HG03066 (cell line): ENCODE measurements around the gene FNDC3B.

Experiments used
- ATAC-seq: cut with Tn5 transposase; IDR thresholded peaks from one replicate; pipeline ENCODE4 v1.9.1; 2021; ENCODE audit warnings: low read depth; ENCODE audit not compliant: unreplicated experiment

FNDC3B gene

DNA sequence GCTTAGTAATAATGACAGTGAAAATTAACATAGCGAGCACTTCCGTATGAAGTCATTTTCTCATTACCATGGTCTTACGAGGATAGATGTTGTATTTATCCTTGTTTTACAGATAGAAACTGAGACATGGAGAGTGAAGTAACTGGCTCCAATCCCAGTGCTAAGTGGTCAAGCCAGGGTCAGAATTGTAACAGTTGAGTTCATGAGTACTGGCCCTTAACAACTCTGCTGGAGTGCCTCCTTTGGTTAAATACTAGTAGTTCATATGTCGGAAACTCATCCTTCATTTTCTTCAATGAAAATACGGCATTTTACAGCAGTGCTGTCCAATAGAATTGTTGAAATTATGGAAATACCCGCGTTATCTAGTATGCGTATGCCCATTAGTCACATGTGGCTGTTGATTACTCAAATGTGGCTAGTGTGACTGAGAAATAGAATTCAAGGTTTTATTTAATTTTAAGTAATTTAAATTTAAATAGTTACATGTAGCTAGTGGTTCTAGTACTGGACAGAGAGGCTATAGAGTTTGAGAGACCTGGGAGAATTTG, 32.5 kb downstream of the FNDC3B start:
- ATAC-seq, result no peak

DNA sequence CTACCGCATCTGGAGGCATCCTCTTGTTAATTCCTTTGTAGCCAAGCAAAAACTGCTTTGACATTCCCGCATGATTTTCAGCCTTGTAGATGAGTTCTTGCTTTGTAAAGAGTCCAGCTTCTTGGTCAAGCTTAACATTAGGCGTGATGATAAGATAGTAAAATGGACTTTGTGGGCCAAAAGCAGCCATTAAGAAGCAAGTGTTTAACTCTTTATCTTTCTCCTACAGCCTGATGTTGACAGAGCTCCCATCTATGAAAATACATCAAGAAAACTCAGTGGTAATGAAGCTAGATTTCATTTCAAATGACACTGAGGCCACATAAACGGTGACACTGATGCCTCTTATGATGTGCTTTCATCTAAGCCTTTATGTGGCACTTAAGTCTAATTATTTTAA, 33.2 kb downstream of the FNDC3B start:
- no peak for ATAC-seq

DNA sequence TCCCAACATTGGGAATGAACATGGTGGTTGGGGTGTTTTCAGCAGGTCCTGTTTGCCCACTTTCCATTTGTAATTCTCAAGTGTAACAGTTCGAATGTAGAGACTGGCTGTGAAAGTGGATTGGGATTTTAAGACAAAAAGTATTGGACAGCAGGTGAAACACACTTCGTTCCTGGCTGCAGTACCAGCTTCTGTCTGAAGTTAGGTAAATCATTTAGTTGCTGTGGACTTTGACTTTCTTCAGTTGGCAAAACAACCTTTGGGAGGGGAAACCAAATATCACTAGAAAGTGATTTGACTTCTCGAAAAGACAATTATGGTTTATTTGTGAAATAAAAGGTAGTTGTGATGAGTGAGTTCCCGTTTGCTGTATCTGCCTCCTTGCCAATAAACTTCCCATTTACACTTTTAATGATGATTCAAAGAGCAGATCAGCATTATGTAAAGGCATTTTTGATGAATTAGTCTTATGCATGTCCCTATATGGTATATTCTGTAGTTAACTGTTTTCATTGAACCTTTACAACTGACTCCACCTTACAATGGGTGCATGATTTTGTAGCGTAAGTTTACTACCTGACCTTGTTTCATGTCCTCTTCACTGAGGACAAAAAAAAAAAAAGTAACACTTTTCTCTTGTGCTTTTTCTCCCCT, 34.0 kb downstream of the FNDC3B start:
- no peak for ATAC-seq

DNA sequence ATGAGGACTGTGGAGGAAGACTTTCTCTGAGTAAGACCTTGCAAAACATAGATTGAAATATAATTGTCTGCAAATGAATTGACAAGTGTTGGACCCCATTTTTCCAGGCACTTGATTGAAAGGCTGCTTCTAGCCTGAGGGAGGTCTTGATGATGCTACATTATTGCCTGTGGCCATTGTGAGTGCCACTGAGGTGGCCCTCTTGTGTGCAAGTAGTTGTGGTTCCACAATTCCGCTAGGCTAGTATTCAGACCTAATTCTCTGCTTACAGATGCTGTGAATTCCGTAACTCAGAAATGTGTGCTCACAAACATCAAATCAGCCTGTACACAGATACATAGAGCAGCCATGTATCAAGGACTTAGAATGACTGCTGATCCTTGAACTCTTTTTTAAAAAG, 34.7 kb downstream of the FNDC3B start:
- ATAC-seq, result no peak

DNA sequence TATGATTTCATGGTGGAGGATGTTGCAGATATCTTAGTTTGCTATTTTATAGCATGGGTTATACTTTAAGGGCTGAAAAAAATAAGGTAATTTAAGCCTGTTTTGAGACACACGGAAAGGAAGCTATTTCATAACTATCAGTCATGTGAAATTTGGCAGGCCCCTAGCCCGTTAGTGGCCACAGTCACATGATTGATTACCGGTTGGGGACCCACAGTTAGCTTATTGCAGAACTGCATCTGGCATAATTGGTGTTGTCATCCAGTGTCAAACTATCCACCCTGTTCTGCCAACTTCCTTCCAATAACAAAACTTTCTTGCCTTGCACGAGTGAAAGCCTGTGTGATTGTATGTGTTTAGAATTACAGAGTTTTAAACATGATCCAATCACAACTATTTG, 35.2 kb downstream of the FNDC3B start:
- no peak for ATAC-seq

DNA sequence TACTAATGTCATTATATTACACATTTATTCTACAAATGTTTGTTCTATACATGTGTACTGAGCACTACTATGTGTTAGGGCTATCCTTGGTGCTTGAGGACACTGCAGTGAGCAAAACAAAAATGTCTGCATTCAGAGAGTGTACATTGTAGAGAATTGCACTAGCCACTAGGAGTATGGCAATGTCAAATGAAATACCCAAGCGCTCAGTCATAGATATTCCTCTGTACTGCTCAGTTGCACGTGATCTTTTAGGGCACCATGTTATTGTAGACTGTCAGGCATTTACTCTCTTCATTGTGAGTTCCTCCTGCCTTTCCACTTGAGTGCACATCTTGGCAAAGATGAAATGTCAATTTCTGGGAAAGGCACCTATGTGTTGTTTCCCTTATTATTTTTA, 36.8 kb downstream of the FNDC3B start:
- ATAC-seq, result no peak

DNA sequence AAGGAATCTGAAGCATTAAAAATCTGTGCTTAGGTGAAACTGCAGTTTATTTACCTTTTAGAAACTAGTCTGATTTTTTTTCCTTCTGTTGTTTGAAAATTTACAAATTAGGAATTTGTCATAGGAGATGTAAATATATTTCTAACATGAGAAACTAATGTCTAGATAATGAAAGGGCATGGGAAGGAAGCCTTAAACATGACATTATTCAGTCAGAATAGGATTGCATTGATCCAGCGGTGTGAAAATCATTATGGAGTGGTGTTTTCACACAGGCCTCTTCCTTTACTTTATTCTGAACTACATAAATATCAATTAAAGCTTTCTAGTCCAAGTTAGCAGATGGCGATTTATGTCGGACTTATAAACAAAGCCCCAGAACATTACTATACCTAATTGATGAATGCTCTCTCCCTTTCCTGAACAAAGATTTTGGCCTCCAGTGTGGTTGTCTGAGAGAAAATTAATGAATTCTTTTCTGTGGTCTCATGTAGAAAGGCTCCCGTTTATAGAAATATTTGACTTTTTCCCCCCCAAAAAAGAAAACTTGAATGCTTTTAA, 37.9 kb downstream of the FNDC3B start:
- ATAC-seq, result no peak

DNA sequence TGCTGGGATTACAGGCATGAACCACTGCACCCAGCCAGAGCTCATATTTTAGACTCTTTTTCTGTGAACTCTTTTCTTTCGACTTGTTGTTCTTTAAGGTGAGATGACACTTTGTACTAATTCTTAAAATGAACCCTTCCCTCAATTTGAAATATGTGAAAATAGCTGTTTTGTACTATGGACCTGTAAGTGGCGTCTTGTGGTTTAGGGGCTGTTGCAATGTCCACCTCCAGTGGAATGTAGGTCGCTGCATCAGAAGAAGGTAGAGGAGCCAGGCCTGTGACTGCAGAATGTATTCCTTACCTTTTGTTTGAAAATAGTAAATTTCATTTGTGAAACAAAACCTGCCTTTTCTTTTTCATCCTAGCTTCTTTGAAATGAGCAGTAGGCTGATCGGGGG, 38.9 kb downstream of the FNDC3B start:
- no peak for ATAC-seq

DNA sequence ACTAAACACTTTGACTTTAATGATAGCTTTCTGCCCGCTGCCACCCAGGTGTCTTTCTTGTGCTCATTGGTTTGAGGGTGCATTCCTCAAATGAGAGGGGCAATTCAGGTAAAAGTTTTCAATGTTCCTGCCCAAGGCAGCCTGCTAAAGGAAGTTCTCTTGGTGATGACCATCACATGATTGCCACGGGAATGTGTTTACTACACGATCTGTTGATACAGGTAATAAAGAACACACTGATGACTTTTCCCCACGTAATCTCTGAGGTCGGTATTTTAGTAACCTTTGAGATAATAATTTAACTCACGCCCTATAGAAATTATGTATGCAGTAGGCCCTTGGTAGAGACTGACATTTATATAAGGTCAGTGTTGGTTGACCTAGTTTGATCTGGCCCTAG, 39.3 kb downstream of the FNDC3B start:
- no peak for ATAC-seq

DNA sequence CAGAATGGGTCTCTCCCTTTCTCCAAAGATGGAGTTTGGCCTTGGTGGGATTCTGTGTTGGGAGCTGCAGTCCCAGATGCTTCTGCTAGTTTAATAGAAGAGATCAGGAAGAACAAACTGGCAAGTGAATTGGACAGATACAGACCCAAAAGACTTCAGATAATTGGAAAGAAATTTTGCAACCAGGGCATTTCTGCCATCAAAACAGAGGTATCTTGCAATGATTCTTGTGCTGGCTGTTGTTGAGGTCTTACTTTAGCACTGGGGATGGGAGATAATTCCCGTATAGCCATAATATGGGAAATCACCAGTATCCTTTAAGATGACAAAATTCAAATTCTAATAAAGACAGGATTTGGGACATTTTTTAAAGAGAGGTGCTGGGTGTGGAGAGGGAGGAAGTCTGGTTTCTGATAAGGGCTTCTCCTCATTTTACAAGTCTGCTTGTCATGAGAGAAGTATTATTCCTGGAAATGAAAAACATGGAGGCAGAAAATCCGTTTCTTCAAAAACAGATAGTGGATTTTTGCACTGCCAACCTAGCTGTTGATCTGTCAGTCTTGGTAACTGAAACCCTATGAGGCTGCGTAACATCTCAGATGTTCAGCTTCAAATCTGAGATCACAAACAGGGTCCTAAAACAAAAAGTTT, 40.1 kb downstream of the FNDC3B start:
- no peak for ATAC-seq

DNA sequence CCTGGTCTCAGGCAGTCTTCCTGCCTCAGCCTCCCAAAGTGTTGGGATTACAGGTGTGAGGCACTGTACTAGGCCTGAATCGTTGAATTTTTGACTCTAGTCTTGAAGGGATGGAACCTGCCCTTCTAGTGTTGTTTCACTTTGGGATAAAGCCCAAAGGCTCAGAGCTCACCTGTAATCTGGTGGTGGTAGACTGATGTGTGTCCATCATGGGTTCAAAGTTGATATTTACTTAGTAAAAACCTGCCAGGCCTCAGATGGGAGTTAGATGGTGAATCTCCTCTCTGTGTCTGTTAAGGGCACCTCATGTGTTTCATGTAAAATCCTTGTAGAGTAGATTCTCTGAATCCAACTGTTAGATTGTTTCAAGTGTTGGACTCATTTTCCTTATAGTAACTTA, 41.1 kb downstream of the FNDC3B start:
- no peak for ATAC-seq

DNA sequence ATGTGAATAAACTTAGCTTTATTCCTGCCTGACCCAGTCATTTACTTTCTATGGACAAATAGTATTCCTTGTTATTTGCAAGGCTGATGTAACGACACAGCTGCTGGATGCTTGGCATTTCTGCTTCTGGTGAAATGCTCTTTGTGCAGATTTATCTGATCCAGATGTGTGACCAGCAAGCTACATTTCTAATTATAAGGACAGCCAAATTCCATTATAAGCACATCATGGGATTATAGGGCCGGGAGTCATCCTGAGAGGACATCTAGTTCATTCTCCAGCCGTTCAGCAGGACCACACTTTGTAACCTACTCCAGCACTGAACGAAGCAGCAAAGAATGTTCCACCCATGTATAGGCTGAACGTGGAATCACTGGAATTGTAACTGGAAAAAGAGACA, 42.9 kb downstream of the FNDC3B start:
- ATAC-seq, result no peak

DNA sequence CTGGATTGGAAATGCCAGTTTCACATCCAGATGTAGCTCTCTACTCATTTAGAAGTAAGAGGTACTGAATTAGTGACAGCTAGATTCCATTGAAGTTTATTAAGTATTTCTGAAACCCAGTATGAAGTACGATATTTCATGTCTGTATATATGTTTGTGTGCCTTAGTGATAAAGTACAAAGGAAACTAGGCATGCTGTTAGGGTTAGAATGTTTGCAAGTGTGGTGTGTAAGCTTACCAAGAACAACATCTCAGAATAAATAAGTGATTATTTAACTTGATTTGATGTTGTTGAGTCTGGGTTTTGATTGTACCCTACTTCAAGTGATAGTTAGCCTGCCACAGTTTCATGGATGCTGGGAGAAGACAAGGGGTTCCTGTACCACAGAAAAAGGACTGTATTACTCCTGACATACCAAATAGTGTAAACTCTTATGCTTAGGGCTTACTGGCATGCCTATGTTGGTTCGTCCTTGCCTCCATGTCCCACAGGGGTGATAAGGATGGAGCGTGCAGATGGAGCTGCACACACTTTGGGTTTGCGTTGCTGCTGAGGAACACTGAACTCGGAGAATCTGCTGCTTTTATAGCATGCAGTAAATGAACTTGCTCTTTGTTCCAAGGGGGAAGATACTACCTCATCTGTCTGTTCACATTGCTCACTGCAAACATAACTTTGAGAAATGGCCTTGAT, 43.6 kb downstream of the FNDC3B start:
- ATAC-seq, result no peak

DNA sequence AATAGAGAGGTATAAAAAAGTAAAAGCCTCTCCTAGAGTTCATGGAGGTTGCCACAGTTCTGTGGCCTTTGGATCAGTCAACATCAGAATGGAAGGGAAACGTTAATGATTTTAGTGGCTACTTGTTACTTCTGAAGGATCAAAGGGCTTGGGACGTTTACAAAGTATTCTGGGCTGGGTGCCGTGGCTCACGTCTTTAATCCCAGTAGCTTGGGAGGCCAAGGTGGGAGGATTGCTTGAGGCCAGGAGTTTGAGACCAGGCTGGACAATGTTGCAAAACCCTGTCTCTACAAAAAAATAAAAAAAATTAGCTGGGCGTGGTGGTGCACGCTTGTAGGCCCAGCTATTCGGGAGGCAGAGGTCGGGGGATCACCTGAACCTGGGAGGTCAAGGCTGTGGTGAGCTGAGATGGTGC, 44.6 kb downstream of the FNDC3B start:
- ATAC-seq, result no peak

DNA sequence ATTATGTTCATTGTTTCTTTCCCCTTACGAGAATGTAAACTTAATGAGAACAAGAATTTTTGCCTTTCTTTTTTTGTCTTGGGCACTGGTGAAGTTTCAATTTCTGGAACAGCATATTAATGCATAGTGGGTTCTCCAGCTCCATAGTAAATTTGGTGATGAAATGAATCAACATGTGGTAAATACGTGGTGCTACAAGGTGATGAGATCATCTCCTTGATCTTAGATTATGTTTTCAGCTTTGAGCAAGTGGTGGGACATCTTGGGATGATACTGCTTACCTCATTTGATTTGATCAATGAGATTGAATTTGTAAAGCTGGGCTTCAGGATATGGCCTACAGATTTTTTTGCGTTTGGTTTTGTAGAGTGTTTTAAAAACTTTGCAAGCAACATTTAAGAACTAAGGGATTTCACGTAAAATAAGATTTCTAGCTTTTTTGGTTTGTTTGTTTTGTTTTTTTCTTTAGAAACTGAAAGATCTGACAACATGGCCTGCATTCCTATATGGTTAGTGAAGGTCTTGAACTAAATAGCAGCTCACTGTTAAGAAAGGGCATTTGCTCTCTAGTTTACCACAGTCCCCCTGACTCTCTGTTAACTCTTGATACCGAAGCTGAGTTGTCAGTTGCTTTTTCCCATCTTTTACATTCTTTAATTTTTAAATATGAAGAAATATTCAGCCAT, 45.6 kb downstream of the FNDC3B start:
- no peak for ATAC-seq

DNA sequence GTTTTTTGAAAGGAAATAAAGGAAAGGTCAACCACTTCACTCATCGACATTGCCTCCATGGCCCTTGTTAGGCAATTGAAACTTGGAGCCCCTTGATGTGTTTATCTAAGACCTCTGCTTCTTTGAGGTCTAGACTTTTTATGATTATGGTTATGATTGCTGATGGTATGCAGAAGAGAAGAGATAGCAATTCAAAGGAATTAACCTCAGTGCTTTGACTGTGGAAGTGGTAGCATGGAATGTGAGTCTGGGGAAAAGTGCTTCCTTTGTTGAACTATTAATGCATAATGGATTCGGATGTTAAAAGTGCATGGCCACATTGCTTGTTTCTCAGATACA, 46.1 kb downstream of the FNDC3B start:
- ATAC-seq, result no peak

DNA sequence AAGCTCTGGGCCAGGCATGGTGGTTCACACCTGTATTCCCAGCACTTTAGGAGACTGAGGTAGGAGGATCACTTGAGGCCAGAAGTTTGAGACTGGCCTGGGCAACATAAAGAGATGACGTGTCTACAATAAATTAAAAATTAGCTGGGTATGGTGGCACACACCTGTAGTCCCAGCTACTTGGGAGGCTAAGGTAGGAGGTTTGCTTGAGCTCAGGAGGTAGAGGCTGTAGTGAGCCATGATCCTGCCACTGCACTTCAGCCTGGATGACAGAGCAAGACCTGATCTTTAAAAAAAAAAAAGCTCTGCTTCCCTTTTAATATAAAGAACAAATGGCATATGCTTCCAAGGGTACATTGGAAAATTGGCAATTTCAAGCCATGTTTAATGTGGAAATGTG, 46.7 kb downstream of the FNDC3B start:
- no peak for ATAC-seq

DNA sequence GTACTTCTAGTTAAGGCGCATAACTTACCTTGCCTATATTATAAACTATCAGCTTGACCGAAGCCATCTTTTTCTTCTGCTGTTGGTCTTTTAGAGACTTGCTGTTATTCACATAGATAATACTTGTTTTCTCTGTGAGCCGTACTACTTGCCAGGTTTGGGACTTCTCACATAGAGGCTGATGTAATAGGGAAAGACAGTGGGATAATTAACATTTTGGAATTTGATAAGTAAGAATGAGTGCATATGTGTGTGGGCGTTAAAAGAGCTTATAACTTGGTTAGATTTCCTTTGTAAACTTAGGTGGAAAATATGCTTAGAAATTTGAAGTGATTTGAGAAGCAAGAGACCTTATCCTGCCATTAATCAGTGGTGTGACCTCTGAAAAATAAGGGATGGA, 47.8 kb downstream of the FNDC3B start:
- ATAC-seq, result no peak

DNA sequence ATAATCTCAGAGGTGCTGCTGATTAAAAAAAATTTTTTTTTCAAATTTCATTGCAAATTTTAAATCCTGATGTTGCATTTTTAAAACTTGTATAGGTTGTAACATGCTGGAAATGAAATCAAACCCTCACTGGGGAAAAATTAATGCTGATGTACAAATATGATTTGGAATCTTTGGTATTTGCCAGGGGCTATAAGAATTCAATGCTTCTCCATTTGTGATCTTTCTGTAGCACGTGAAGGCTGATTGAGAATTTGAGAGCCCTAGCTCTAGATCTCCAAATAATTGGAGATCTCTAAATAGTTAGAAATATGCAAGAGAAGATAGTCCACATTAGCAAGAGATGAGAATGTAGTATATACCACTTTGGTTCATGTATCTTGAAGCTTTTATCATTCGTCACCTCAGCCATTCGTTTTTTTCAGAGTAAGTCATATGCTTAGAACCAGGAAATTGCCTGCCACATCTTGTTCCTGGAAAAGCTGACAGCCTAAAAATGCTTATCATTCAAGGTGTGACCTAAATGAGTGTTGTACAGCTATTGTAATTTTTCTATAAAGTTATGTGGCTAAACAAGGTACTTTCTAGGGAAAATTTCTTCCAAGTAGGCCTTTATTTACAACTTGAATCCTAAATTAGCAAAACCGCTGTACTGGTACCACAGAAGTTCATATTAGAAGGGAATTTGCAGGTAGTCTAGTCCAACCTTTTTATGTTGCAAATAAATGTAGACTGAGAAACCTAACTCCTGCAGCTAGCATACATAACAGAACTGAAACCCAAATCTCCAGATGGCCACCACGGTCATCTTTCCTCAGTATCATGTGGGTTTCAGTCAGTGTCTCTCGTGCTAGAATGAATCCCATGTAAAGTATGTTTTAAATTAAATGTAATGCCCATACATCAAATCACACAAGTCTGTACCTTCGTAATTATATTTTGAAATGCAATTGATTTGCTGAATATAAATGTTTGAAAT, 48.5 kb downstream of the FNDC3B start:
- peak; percentile 91 for ATAC-seq

DNA sequence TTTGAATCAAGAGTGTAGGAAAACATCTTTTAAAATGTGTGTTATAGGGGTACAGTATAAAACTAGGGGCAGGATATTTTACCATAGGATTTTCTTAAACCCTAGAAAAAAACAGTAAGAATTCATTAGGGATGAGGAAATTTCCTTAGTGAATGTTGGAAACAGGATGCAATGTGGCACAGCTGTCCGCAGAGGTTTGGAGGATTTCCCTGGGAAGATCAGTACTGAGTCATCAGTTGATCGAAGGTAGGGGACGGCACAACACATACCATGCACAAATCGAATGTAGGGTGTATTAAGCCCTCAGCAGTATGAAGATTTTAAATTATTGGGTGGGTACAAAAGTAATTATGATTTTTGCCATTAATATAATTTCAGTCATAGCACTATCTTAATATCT, 49.9 kb downstream of the FNDC3B start:
- ATAC-seq, result no peak
